HG03097 (cell line): ENCODE data around the gene FAM72C.
"Not testable (repeated sequence)": the region's sequence is repeated elsewhere in the genome, so short reads cannot be mapped to it uniquely, and the experiment has no call there.

Experiments used
- ATAC-seq: cut with Tn5 transposase; IDR thresholded peaks from one replicate; pipeline ENCODE4 v1.9.1; 2021; ENCODE audit not compliant: unreplicated experiment, low FRiP score

The FAM72C gene

GRCh38 chr1:143987868-143988267 lies 16.1 kb upstream of the FAM72C start:
- not testable (repeated sequence) for ATAC-seq

GRCh38 chr1:143984721-143985473 lies 13.1 kb upstream of the FAM72C start:
- not testable (repeated sequence) for ATAC-seq

- ATAC-seq, result not testable (repeated sequence)
Measured at GRCh38 chr1:143974416-143974815, 2.6 kb upstream of the FAM72C start.

DNA sequence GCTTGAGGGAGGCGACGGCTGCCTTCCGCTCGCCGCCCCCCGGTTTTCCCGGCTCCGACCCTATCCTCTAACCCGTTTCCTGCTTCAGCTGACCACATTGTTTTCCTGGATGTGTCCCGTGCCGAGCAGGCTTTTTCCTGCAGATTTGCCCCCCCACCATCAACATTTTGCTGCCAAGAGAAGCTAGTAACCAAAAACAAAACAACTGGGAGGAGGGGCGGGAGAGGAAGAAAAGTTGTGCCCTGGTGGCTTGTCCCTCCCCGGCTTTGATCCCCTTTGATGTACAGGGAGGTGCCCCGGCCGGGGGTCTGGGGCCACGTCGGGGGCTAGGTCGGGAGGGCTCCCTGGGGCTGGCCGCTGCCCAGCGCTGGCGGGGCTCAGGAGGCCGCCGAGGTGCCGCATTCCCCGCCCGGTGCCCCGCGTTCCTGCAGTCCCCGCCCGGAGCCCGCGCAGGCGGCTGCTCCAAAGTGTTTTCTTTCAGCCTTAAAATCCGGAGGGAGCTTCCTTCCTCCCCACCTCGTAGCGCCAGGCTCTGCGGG lies 2.2 kb upstream of the FAM72C start:
- ATAC-seq, result not testable (repeated sequence)

DNA sequence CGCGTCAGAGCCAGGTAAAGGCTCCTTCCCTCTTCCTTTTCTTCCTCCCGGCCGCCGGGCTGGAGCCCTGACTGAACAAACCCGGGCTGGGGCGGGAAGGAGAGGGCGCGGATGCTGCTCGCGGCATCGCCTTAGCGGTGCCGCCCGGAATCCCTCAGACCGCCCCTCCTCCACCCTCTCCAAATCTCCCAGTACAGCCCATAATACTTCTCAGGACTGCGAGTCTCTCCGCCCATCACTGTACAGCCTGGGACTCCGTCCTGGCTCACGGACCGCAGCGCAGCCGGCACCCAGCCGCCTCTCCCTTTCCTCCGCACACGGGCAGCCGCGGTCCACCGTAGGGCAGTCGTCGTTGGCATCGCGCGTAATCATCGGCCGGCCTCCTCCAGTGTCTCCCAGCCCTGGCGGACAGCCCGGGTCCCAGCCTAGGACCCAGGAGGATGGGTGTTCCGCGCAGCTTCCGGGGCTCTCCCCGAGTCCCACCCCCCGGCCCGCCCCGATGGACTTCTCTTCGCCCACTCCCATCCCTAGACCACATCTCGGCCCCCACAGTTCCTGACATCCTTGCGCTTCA lies 1.1 kb upstream of the FAM72C start:
- ATAC-seq, result peak; percentile 14

DNA sequence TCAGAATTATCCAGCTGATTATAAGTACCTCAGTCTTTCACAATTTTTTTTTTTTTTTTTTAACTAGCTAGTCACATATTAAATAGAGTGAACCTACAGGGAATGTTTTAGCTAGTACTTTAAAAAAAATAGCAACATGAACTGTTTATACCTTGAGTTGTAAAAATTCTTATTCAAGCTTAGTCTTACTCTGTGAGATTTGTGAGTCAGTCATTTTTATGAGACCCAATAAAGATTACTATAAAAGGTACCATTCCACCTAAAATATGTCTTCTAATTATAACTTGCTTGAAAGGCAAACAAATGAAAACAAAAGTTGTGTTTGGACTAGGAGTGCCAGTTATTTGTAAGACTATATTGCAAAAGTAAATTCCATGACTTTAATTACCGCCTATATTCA lies 5.9 kb downstream of the FAM72C start:
- ATAC-seq, result not testable (repeated sequence)

DNA sequence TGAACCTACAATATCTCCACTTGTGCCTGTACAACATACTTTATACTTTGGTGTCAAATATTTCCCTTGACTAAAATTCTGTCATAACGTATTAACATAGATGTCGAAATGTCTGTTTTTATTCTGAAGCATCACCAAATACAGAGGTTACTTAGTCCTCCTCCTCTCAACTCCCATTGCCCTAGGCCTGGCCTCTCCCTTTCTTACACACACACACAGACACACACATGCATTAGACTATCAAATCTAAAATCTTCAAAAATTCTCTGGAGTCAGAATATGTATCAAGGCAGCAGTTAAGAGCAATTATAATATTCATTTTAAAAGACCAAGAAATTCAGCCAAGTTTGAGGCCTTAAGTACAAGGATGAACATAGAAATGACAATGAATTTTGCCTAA lies 7.5 kb downstream of the FAM72C start:
- ATAC-seq, result not testable (repeated sequence)

- not testable (repeated sequence) for ATAC-seq
Measured at GRCh38 chr1:143955930-143956329, 15.9 kb downstream of the FAM72C start.

GRCh38 chr1:143952913-143953312 lies 18.9 kb downstream of the FAM72C start:
- ATAC-seq, result not testable (repeated sequence)

GRCh38 chr1:143951485-143952391 lies 20.0 kb downstream of the FAM72C start:
- not testable (repeated sequence) for ATAC-seq

GRCh38 chr1:143947749-143948148 lies 24.0 kb downstream of the FAM72C start:
- ATAC-seq, result not testable (repeated sequence)

DNA sequence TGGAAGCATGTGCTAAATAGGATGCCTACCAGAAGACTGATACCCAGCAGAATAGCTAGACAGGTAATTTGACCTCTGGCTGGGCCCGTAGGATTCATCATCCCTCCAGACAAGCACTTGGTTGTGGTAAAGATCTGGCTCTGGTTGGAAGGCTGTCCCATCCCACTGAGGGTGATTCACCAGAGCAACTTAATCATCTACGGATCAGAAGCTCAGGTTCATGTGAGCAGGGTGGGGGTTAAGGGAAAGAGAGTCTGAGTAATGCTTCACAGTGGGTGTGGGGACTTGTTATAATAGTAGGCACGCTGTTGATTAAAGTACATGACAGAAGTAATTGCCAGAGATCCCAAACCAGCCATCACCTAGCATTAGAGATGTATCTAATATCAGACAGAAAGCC lies 26.5 kb downstream of the FAM72C start:
- not testable (repeated sequence) for ATAC-seq

DNA sequence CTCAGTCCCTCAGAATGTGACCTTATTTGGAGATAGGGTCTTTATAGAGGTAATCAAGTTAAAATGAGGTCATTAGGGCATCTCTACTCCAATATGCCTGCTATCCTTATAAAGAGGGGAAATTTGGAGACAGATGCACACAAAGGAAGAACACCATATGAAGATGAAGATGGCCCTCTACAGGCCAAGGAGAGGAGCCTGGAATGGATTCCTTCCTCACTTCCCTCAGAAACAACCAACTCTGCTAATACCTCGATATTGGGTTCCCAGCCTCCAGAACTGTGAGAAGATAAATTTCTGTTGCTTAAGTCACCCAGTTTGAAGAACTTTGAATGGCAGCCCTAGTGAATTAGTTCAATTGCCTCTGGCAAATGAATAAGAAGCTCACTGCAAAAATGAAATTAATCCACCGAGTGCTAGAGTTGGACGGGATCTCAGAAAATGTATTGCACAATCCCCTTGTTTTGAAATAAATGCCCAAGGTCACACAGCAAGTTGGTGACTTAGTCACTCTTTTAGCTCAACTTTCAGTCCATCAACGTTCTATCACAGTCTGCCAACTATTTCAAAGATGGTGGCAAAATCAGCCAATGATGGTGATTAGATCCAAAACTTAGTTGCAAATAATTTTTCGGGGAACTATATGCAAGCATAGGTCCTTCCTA lies 27.1 kb downstream of the FAM72C start:
- ATAC-seq, result not testable (repeated sequence)

DNA sequence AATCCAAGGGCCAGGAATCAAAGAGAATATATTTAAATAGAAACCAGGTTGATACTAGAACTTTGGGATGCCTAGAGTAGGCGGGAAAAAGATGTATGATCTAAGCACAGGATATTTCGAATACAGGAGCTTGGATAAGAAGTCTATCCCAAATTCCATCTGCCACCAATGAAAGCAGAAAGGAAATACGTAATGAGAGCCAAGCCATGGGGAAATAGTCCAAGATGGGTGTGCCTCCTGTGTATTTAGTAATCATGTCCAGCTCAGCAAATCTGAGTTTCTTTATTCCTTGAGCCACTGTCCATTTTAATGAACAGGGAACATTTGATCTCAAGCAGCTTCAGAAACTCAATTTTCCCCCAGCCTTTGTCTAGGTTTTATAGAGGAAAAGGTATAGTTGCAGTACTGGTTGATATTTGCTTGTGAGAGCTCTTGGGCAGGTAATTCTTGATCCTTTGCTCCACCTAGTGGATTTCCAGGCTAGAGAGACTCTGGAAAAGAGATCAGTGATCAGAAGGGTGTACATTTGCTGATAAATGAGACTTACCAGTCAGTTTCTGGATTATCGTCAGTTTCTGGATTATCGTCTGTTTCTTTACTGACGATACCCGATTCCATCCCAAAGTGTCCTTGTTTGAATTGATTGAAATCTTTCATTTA lies 28.3 kb downstream of the FAM72C start:
- ATAC-seq, result not testable (repeated sequence)

DNA sequence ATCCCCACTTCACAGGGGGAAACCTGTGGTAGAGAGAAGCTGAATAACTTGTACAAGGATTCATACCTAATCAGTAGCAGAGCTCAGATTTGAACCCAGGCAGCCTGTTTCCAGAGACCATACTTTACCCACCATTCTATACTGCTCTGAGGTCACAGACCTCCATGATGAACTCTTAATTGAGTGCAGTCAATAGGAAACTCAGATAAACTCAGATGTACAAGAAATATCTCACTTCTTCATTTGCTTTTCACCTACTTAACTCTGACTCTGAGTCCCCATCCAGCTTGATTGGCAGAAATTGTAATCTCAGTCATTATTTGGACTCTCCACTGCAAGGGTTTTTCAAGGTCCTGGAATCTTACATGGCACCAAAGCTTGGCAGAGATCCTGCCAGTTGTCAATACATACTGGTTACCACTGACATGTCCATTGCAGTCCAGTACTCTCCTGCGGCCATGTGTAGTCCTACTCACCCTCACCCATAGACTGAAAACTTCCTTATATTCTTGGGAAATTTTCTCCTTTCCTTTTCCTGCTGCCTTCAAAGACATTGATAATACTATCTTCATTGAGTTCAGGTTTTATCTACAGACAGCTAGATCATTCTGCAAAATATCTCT lies 29.4 kb downstream of the FAM72C start:
- not testable (repeated sequence) for ATAC-seq

DNA sequence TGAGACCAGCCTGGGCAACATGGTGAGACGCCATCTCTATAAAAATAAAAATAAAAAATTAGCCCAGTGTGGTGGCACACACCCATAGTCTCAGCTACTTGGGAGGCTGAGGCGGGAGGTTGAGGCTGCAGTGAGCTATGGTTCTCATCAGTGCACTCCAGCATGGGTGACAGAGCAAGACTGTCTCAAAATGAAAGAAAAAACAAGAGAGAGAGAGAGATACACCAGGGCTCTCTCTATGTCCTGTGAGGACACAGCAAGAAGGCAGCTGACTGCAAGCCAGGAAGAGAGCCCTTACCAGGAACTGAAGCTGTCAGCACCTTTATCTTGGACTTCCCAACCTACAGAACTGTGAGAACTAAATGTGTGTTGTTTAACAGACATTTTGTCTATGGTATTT lies 32.1 kb downstream of the FAM72C start:
- not testable (repeated sequence) for ATAC-seq

DNA sequence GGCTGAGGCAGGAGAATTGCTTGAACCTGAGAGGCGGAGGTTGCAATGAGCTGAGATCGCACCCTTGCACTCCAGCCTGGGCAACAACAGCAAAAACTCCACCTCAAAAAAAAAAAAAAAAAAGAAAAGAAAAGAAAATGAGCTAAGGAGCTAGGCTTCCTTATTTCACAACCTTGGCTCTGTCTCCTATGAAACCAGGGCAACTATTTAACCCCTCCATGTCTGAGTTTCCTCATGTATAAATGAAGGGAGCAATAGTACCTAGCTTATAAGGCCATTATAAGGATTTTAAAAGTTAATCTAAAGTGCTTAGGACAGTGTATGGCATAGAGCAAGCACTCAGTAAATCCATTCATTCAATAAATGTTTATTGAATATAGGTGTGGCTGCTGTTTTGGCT lies 32.9 kb downstream of the FAM72C start:
- ATAC-seq, result not testable (repeated sequence)

DNA sequence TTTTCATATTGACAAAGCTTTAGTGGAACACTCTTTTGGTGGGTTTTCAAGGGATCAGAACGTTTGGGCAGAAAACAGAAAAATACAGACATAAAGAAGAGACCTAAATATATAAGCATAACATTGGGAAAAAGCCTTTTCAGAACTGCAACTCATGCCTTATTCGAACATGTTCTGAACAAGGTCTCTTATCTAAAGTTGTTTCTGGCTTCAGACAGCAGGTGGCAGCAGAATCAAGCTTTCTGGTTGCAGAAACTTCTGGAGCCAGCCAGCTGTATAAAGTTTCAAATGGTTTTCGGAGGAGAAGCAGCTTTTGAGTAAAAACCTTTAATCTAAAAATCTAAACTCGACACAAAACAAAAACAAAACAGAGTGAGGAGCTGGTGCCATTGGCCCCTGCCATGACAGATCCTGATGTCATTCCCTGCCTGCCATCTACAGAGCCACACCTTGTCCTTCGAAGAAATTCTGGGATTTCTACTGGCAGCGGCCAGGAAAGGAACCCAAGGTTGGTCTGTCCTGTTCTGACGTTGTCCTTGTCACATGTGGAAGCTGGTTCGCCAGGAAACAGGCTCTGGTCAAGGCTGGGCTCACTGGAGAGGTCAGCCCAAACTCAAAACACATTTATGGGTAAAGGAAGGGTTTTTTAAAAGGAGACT lies 35.2 kb downstream of the FAM72C start:
- not testable (repeated sequence) for ATAC-seq

- not testable (repeated sequence) for ATAC-seq
Measured at GRCh38 chr1:143919127-143919526, 52.7 kb downstream of the FAM72C start.
